Neural progenitor cell (in vitro differentiated cells): ENCODE measurements around the gene PPP2CA. TPM values are rescaled to one million over a fixed set of nuclear protein-coding genes. Genes with fewer than 3 reads are reported as not detected.

ENCODE experiments used
- DNase-seq: peaks from one replicate; pipeline ENCODE4 v3.0.0-alpha.2; 2016; ENCODE audit warnings: low spot score
- H2AFZ ChIP-seq: fragments of 200-600 bp; sonication (generic); replicated peaks from 2 replicates; pipeline ENCODE4 v1.6.1; 2016; ENCODE audit warnings: antibody characterized with exemption
- H3F3A ChIP-seq: fragments of 200-600 bp; sonication (generic); 2 replicates; pipeline ENCODE4 v1.6.1; 2016; ENCODE audit warnings: antibody characterized with exemption, low read depth
- H3K27ac ChIP-seq: fragments of 200-600 bp; sonication (generic); 2 replicates; pipeline ENCODE4 v1.5.1; 2016; ENCODE audit warnings: mild to moderate bottlenecking
- H3K27me3 ChIP-seq: fragments of 200-600 bp; sonication (generic); 2 replicates; pipeline ENCODE4 v1.6.1; 2016; ENCODE audit warnings: mild to moderate bottlenecking, moderate library complexity
- H3K36me3 ChIP-seq: fragments of 200-600 bp; sonication (generic); 2 replicates; pipeline ENCODE4 v1.5.1; 2016
- H3K4me1 ChIP-seq: fragments of 200-600 bp; sonication (generic); 2 replicates; pipeline ENCODE4 v1.6.1; 2016; ENCODE audit warnings: mixed run types
- H3K4me2 ChIP-seq: fragments of 200-600 bp; sonication (generic); 2 replicates; pipeline ENCODE4 v1.6.1; 2016
- H3K4me3 ChIP-seq: fragments of 200-600 bp; sonication (generic); 2 replicates; pipeline ENCODE4 v1.5.1; 2016
- H3K79me2 ChIP-seq: fragments of 200-600 bp; sonication (generic); 2 replicates; pipeline ENCODE4 v1.6.1; 2016; ENCODE audit warnings: low read depth
- H3K9ac ChIP-seq: fragments of 200-600 bp; sonication (generic); 2 replicates; pipeline ENCODE4 v1.6.1; 2016
- H3K9me3 ChIP-seq: fragments of 200-600 bp; sonication (generic); 2 replicates; pipeline ENCODE4 v1.5.1; 2016; ENCODE audit warnings: low read depth
- H4K20me1 ChIP-seq: fragments of 200-600 bp; sonication (generic); 2 replicates; pipeline ENCODE4 v1.6.1; 2016; ENCODE audit warnings: low read depth
- H3K27ac Mint-ChIP-seq: 3 replicates; pipeline ENCODE4 v1.8.0; 2021; ENCODE audit warnings: mixed read lengths
- H3K27me3 Mint-ChIP-seq: 2 replicates; pipeline ENCODE4 v1.8.0; 2022; ENCODE audit warnings: low read depth, mild to moderate bottlenecking, inconsistent platforms, moderate library complexity, mixed read lengths; ENCODE audit not compliant: insufficient read depth
- H3K36me3 Mint-ChIP-seq: 3 replicates; pipeline ENCODE4 v1.8.0; 2021; ENCODE audit warnings: mixed read lengths
- H3K4me1 Mint-ChIP-seq: 3 replicates; pipeline ENCODE4 v1.8.0; 2021; ENCODE audit warnings: mixed read lengths
- H3K4me3 Mint-ChIP-seq: 3 replicates; pipeline ENCODE4 v1.8.0; 2021; ENCODE audit warnings: mild to moderate bottlenecking, moderate library complexity, mixed read lengths
- H3K9me3 Mint-ChIP-seq: 3 replicates; pipeline ENCODE4 v1.8.0; 2020; ENCODE audit warnings: mixed read lengths
- CTCF ChIP-seq: fragments of 200-600 bp; sonication (generic); IDR thresholded peaks from 2 replicates; pipeline ENCODE4 v1.5.1; 2017; ENCODE audit warnings: antibody characterized with exemption, mild to moderate bottlenecking
- EZH2 ChIP-seq: fragments of 200-600 bp; sonication (generic); IDR thresholded peaks from 2 replicates; pipeline ENCODE4 v1.6.1; 2017; ENCODE audit warnings: antibody characterized with exemption, mild to moderate bottlenecking, moderate library complexity
- EZH2phosphoT487 ChIP-seq: fragments of 200-600 bp; sonication (generic); IDR thresholded peaks from 2 replicates; pipeline ENCODE4 v1.6.1; 2017; ENCODE audit warnings: antibody characterized with exemption
- total RNA-seq: library from RNA; depleted of rRNA; stranded (reverse); fragments of >200 nt; gene quantifications from 2 replicates; pipeline ENCODE4 v1.2.3, GENCODE V29; 2015; ENCODE audit warnings: low replicate concordance

PPP2CA gene
- total RNA-seq, result 216 and 251 TPM in 2 replicates

DNA sequence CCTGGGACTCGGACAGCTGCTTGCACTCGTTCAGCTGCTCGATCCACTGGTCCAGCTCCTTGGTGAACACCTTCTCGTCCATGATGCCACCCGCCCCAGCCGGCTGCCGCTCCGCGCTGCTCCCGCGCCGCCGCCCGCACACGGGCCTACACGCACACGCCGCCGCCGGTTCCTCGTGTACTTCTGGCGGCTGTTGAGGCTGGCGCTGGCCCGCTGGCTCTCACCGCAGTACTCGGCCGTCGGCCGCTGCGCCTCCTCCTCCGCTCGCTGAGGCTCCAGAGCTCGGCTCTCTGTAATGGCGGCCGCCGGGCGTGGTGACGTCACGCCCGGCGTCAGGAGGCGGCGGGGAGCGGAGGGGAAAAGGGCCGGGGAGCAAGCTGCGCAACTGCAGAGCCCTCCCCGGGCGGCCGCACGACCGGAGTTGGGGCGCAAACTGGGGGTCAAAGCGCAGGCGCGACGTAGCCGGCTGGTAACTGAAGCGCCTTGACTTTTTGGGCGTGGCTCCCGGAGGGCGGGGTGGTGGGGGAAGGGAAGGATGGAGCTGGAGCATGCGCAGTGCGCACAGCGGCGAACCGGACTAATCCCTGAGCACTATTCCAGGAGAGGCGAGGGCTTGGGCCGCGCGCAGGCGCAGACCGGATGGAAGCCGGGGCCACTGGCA, at the start of gene PPP2CA:
PPP2CA (minus strand) TSS at position 294 of the 661 bp plus-strand sequence; CDS start at position 82, 212 bp downstream.
- Histone ChIP-seq H2AFZ (peak within 1 kb of the TSS; percentile 84), H3K27ac (peak within 1 kb of the TSS; percentile 98), H3K4me1 (peaks cover 31% of the 10 kb centered on the region), H3K79me2 (peaks cover 58% of the 10 kb centered on the region), H3K4me3 (peak within 1 kb of the TSS; percentile 92), H4K20me1 (peaks cover 49% of the 10 kb centered on the region), H3K36me3 (no peaks in the 10 kb centered on the region), H3K27me3 (no peaks in the 10 kb centered on the region), H3F3A (peaks cover 14% of the 10 kb centered on the region), H3K4me2 (peak within 1 kb of the TSS; percentile 87), H3K9me3 (no peaks in the 10 kb centered on the region), H3K9ac (peak within 1 kb of the TSS; percentile 99)
- TF ChIP-seq EZH2 (no peak), CTCF (no peak), EZH2phosphoT487 (no peak)
- Mint-ChIP-seq H3K27me3 (peaks cover 3% of the 10 kb centered on the region), H3K36me3 (peaks cover 26% of the 10 kb centered on the region), H3K4me3 (peak within 1 kb of the TSS; percentile 91), H3K4me1 (peaks cover 41% of the 10 kb centered on the region), H3K27ac (peak within 1 kb of the TSS; percentile 97), H3K9me3 (peaks cover 6% of the 10 kb centered on the region)
- peak; percentile 97 for DNase-seq

DNA sequence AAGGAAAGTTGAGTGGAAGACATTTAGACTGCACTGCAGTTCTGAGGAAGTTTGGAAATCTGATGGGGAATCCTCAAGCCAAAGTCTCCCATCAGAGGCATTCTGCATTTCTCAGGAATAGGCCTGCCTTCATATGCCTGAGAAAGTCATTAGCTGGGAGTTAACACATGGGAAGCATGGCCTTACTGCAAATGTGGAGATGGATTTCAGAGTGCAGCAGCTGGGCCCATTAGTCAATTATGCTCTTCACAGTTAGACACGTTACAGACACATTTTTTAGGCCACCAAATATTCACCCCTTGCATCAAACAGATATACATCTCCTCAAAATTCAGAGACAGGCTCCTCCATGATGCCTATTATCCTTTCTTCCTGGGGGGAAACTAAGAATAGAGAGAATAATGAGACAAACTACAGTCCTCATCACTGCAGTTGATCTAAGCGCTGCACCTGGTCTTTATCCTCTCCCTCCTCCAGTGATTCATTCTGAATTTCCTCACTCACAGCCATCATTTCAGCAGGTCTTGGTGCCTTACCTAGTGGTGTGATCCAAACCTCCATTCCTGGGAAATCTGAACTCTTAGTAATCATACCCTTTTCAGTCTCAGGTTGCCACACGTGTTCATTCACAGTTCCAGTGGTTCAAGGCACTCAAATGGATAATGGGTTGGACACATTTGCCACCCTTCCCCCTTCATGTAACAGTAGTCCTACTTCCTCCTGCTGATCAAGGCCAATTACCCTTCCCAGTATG, 47.9 kb upstream of the PPP2CA start:
- no peaks in the 10 kb centered on the region for H3K79me2 ChIP-seq
- no peaks in the 10 kb centered on the region for H4K20me1 ChIP-seq
- Mint-ChIP-seq H3K27ac (no peak overlapping the region), H3K36me3 (no peaks in the 10 kb centered on the region), H3K27me3 (no peaks in the 10 kb centered on the region), H3K4me3 (no peak overlapping the region), H3K4me1 (peaks cover 8% of the 10 kb centered on the region), H3K9me3 (peaks cover 2% of the 10 kb centered on the region)
- H3K4me2 ChIP-seq, result no peak overlapping the region
- peaks cover 13% of the 10 kb centered on the region for H3K4me1 ChIP-seq
- H3K27ac ChIP-seq, result no peak overlapping the region
- H3F3A ChIP-seq, result no peaks in the 10 kb centered on the region
- no peaks in the 10 kb centered on the region for H3K27me3 ChIP-seq
- no peak for TF ChIP-seq EZH2phosphoT487
- no peak for TF ChIP-seq CTCF
- TF ChIP-seq EZH2, result no peak
- no peak overlapping the region for H3K9ac ChIP-seq
- H3K36me3 ChIP-seq, result no peaks in the 10 kb centered on the region
- H3K9me3 ChIP-seq, result no peaks in the 10 kb centered on the region
- no peak for DNase-seq
- H3K4me3 ChIP-seq, result no peak overlapping the region
- peak overlapping the region; percentile 17 for H2AFZ ChIP-seq

DNA sequence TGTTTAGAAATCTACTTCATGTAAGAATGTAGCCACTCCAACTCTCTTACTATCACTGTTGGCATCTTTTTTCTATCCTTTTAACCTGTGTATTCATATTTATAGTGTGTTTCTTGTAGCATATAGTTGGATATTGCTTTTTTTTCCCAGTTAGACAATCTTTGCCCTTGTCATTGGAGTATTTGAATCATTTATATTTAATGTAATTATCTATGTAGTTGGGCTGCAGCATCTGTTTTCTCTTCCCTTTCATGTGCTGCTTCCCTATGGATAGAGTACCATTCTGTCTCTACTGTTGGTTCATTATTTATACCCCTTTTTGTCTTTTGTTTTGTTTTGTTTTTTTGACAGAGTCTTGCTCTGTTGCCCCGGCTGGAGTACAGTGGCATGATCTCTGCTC, 45.2 kb upstream of the PPP2CA start:
- Mint-ChIP-seq H3K27me3 (no peaks in the 10 kb centered on the region), H3K4me3 (no peak overlapping the region), H3K9me3 (peaks cover 2% of the 10 kb centered on the region), H3K4me1 (peaks cover 8% of the 10 kb centered on the region), H3K36me3 (no peaks in the 10 kb centered on the region), H3K27ac (no peak overlapping the region)
- TF ChIP-seq EZH2phosphoT487 (no peak), CTCF (no peak), EZH2 (no peak)
- DNase-seq, result no peak
- no peaks in the 10 kb centered on the region for H4K20me1 ChIP-seq
- no peak overlapping the region for H3K9ac ChIP-seq
- H3K4me3 ChIP-seq, result no peak overlapping the region
- no peaks in the 10 kb centered on the region for H3K9me3 ChIP-seq
- H3K79me2 ChIP-seq, result no peaks in the 10 kb centered on the region
- no peaks in the 10 kb centered on the region for H3K27me3 ChIP-seq
- no peak overlapping the region for H3K27ac ChIP-seq
- no peaks in the 10 kb centered on the region for H3K36me3 ChIP-seq
- peaks cover 10% of the 10 kb centered on the region for H3K4me1 ChIP-seq
- H2AFZ ChIP-seq, result no peak overlapping the region
- no peaks in the 10 kb centered on the region for H3F3A ChIP-seq
- H3K4me2 ChIP-seq, result no peak overlapping the region
